ENCODE data around the gene OR1K1.

- TF ChIP-seq POLR2A (conservative IDR thresholded peaks at IDR 0.05) = no peak
- no peak for TF ChIP-seq DNMT1 (IDR thresholded peaks at IDR 0.05)
- no peak for TF ChIP-seq E2F4 (CRISPR knock-in tag; IDR thresholded peaks at IDR 0.05; ENCODE audit: low read depth)
- TF ChIP-seq MNT (conservative IDR thresholded peaks at IDR 0.05) = no peak
- peak; percentile 81 to 92 (median 83) for TF ChIP-seq CTCF (IDR thresholded peaks at IDR 0.05 in 2 of 3, conservative IDR thresholded peaks at IDR 0.05 in 1 of 3; ENCODE audit: insufficient read depth in 2 of 3, low read depth in 1 of 3, low read length in 3 of 3)
- 0 out of 2 replicates have a peak, but pooled peaks have one; percentile 4 for TF ChIP-seq JUND (IDR thresholded peaks at IDR 0.05; ENCODE audit: borderline replicate concordance, low read depth, low read length)
- no peak for TF ChIP-seq JUND (tag; IDR thresholded peaks at IDR 0.05; ENCODE audit: borderline replicate concordance, low read depth, low read length)
- TF ChIP-seq ZNF785 (CRISPR knock-in tag; IDR thresholded peaks at IDR 0.05) = no peak
- no peak for TF ChIP-seq ZBTB17 (CRISPR knock-in tag; IDR thresholded peaks at IDR 0.05)
Observed at GRCh38 chr9:122810306-122810946, 10.5 kb downstream of the OR1K1 start.
